HCT116 (cell line): ENCODE measurements around the gene ZBTB7B. TPM values are rescaled to one million over a fixed set of nuclear protein-coding genes. Genes with fewer than 3 reads are reported as not detected.

Experiments
- ATAC-seq: fragments of 200-7000 bp; cut with Tn5 transposase; 2 replicates; pipeline ENCODE4 v1.9.1; 2020; ENCODE audit warnings: mild to moderate bottlenecking, moderate library complexity
- BruUV-seq: library from RNA; stranded (reverse); fragments of 400-500 nt; replicated peaks from 2 replicates; lab custom pipeline; 2021; lab: Mats Ljungman, UMichigan
- CTCF ChIA-PET: fragments of 300-600 bp; sonication (Branson Sonifier 250); formaldehyde crosslinking; loops from one replicate; lab custom pipeline; 2021; ENCODE audit warnings: antibody characterized with exemption; lab: Charles Lee
- POLR2A ChIA-PET: fragments of 300-600, 350-600 bp; sonication (Branson Sonifier 250); formaldehyde crosslinking; loops from one replicate; lab custom pipeline; 2021; ENCODE audit warnings: antibody characterized with exemption; lab: Charles Lee
- RAD21 ChIA-PET, 2 experiments: fragments of 300-600 bp; sonication (Branson Sonifier 250); formaldehyde crosslinking; loops; one replicate each; lab custom pipeline; 2023; ENCODE audit warnings: low total read pairs in 2 of 2; ENCODE audit not compliant: uncharacterized antibody in 2 of 2, unreplicated experiment in 2 of 2, low non-redundant PET in 1 of 2; lab: Charles Lee
- DNase-seq: peaks from one replicate; pipeline ENCODE4 v3.0.0-alpha.2; 2010; ENCODE audit warnings: low read depth, low spot score
- H2AFZ ChIP-seq: fragments of 200-600 bp; shearing (Covaris generic), sonication (generic); 2 replicates; pipeline ENCODE4 v1.6.1; 2017; ENCODE audit warnings: low read depth, mixed run types, mixed read lengths, antibody characterized with exemption, low read length; ENCODE audit not compliant: poor library complexity, severe bottlenecking
- H3K27ac ChIP-seq: 2 replicates; pipeline ENCODE4 v1.5.1; 2012; ENCODE audit warnings: low read depth, low read length
- H3K27me3 ChIP-seq: fragments of 200-600 bp; sonication (generic); 2 replicates; pipeline ENCODE4 v1.6.1; 2016; ENCODE audit warnings: mixed run types, low read length, mixed read lengths; ENCODE audit not compliant: insufficient read depth
- H3K36me3 ChIP-seq, 2 experiments: fragments of 200-500 bp in 1 of 2; fragments of 200-600 bp in 1 of 2; sonication (Bioruptor generic) in 1 of 2; sonication (generic) in 1 of 2; 2 replicates each; pipeline versions ENCODE4 v1.5.1 to v1.6.1; 2014 to 2016; ENCODE audit warnings: low read length in 2 of 2, inconsistent platforms in 1 of 2, mixed read lengths in 1 of 2, mixed run types in 1 of 2; ENCODE audit not compliant: insufficient read depth in 2 of 2, control insufficient read depth in 1 of 2
- H3K4me1 ChIP-seq, 2 experiments: fragments of 200-600 bp in 1 of 2; sonication (generic) in 1 of 2; 2 replicates each; pipeline versions ENCODE4 v1.5.1 to v1.6.1; 2012 to 2017; ENCODE audit warnings: low read length in 2 of 2, inconsistent platforms in 1 of 2, mild to moderate bottlenecking in 1 of 2, mixed read lengths in 1 of 2, mixed run types in 1 of 2, moderate library complexity in 1 of 2; ENCODE audit not compliant: insufficient read depth in 2 of 2, control insufficient read depth in 1 of 2
- H3K4me2 ChIP-seq: fragments of 200-600 bp; sonication (generic); 2 replicates; pipeline ENCODE4 v1.6.1; 2017; ENCODE audit warnings: mixed run types, low read length, mixed read lengths
- H3K4me3 ChIP-seq, 2 experiments: fragments of 200-600 bp in 1 of 2; sonication (generic) in 1 of 2; replicated peaks in 1 of 2; 2 replicates each; pipeline ENCODE4 v1.5.1; 2011 to 2016; ENCODE audit warnings: low read length in 2 of 2, control low read depth in 1 of 2, low read depth in 1 of 2, mild to moderate bottlenecking in 1 of 2, mixed read lengths in 1 of 2, mixed run types in 1 of 2
- H3K79me2 ChIP-seq: fragments of 200-600 bp; sonication (generic); 2 replicates; pipeline ENCODE4 v1.6.1; 2017; ENCODE audit warnings: mild to moderate bottlenecking, mixed run types, low read length, moderate library complexity, mixed read lengths; ENCODE audit not compliant: insufficient read depth
- H3K9ac ChIP-seq: fragments of 200-600 bp; sonication (generic); 2 replicates; pipeline ENCODE4 v1.6.1; 2016; ENCODE audit warnings: low read length, mixed read lengths
- H3K9me2 ChIP-seq: fragments of 200-600 bp; sonication (generic), shearing (Covaris generic); 2 replicates; pipeline ENCODE4 v1.6.1; 2017; ENCODE audit warnings: mixed run types, mild to moderate bottlenecking, moderate library complexity; ENCODE audit not compliant: insufficient read depth
- H3K9me3 ChIP-seq, 2 experiments: fragments of 200-500 bp in 1 of 2; fragments of 200-600 bp in 1 of 2; sonication (Bioruptor generic) in 1 of 2; sonication (generic) in 1 of 2; 2 replicates each; pipeline ENCODE4 v1.6.1; 2014 to 2017; ENCODE audit warnings: low read length in 2 of 2, mixed read lengths in 2 of 2, inconsistent platforms in 1 of 2, low read depth in 1 of 2, mild to moderate bottlenecking in 1 of 2, mixed run types in 1 of 2, moderate library complexity in 1 of 2; ENCODE audit not compliant: control insufficient read depth in 1 of 2, insufficient read depth in 1 of 2
- H4K20me1 ChIP-seq: fragments of 200-600 bp; sonication (generic), shearing (Covaris generic); 2 replicates; pipeline ENCODE4 v1.6.1; 2017; ENCODE audit warnings: mixed run types, mild to moderate bottlenecking, moderate library complexity; ENCODE audit not compliant: insufficient read depth
- CEBPB ChIP-seq: IDR thresholded peaks from 2 replicates; pipeline ENCODE4 v1.6.1; 2012; ENCODE audit warnings: low read depth
- EZH2phosphoT487 ChIP-seq: fragments of 200-600 bp; IDR thresholded peaks from 2 replicates; pipeline ENCODE4 v1.6.1; 2018; ENCODE audit warnings: antibody characterized with exemption, borderline replicate concordance
- JUND ChIP-seq: IDR thresholded peaks from 2 replicates; pipeline ENCODE4 v1.6.1; 2012
- POLR2A ChIP-seq: IDR thresholded peaks from 2 replicates; pipeline ENCODE4 v1.7.0; 2011; ENCODE audit warnings: borderline replicate concordance; ENCODE audit not compliant: insufficient read depth, insufficient read length; ENCODE audit errors: extremely low read depth
- SIN3A ChIP-seq: IDR thresholded peaks from 2 replicates; pipeline ENCODE4 v1.6.1; 2012; ENCODE audit warnings: low read depth
- SP1 ChIP-seq: IDR thresholded peaks from 2 replicates; pipeline ENCODE4 v1.6.1; 2012; ENCODE audit warnings: low read depth
- YY1 ChIP-seq: IDR thresholded peaks from 2 replicates; pipeline ENCODE4 v1.6.1; 2011; ENCODE audit warnings: low read length, low read depth, moderate library complexity, mild to moderate bottlenecking; ENCODE audit not compliant: insufficient replicate concordance; ENCODE audit errors: extremely low read depth
- ZFX ChIP-seq: fragments of 450-650 bp; IDR thresholded peaks from 2 replicates; pipeline ENCODE4 v1.6.1; 2017
- intact Hi-C: fragments of 100-400 bp; cut with micrococcal nuclease; formaldehyde crosslinking; loops from 2 replicates; pipeline ENCODE4 v1.10.0; 2022
- total RNA-seq: library from RNA; stranded (reverse); gene quantifications from one replicate; pipeline ENCODE4 v1.2.1, GENCODE V29; 2021; ENCODE audit not compliant: unreplicated experiment
- TF ChIP-seq, protein P1 (sequence below): IDR thresholded peaks from 2 replicates; pipeline ENCODE4 v1.6.1; 2012; ENCODE audit warnings: low read depth
- TF ChIP-seq, protein P2 (sequence below): IDR thresholded peaks from 2 replicates; pipeline ENCODE4 v1.6.1; 2012

Gene ZBTB7B
- total RNA-seq, 1 experiment from 2014 or later: 57.0 TPM

DNA sequence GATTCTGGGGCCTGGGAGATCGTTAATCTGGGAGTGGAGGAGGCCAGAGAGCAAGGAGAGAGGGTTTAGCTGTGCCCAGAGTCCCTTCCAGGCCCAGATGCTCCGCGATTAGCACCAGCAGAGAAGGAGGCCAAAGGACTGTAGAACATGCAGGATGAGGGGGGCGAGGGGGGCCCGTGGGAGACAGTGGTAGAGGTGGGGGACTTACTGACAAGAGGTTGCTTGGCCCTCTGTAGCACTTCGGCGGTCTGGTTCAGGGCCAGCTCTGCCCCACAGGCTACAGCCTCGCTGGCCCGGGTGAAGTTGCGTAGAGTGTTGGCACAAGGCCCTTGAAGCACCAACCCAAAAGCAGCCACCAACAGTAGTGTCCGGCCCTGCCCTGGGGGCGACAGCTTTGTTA is 30.3 kb downstream of the ZBTB7B start:
- Histone ChIP-seq H4K20me1 (no peaks in the 10 kb centered on the region), H3K4me3 (no peak overlapping the region), H3K79me2 (no peaks in the 10 kb centered on the region), H3K9ac (no peak overlapping the region), H3K9me3 (no peaks in the 10 kb centered on the region), H2AFZ (no peak overlapping the region), H3K4me2 (no peak overlapping the region), H3K36me3 (no peaks in the 10 kb centered on the region), H3K4me1 (peaks cover 0 to under 1% of the 10 kb centered on the region in 2 experiments; a peak in 1 of 4 replicates), H3K27me3 (no peaks in the 10 kb centered on the region), H3K27ac (no peak overlapping the region), H3K9me2 (no peaks in the 10 kb centered on the region)
- RAD21 ChIA-PET: no interaction called here
- BruUV-seq: no TSS peak
- CTCF ChIA-PET: no interaction called here
- ATAC-seq (no peak), DNase-seq (no peak)
- intact Hi-C loops: no loop called here
- POLR2A ChIA-PET: no interaction called here
- TF ChIP-seq POLR2A (no peak), ZFX (no peak), EZH2phosphoT487 (no peak), YY1 (no peak), SP1 (no peak), SIN3A (no peak), JUND (no peak), CEBPB (no peak)
- TF ChIP-seq, protein P1, sequence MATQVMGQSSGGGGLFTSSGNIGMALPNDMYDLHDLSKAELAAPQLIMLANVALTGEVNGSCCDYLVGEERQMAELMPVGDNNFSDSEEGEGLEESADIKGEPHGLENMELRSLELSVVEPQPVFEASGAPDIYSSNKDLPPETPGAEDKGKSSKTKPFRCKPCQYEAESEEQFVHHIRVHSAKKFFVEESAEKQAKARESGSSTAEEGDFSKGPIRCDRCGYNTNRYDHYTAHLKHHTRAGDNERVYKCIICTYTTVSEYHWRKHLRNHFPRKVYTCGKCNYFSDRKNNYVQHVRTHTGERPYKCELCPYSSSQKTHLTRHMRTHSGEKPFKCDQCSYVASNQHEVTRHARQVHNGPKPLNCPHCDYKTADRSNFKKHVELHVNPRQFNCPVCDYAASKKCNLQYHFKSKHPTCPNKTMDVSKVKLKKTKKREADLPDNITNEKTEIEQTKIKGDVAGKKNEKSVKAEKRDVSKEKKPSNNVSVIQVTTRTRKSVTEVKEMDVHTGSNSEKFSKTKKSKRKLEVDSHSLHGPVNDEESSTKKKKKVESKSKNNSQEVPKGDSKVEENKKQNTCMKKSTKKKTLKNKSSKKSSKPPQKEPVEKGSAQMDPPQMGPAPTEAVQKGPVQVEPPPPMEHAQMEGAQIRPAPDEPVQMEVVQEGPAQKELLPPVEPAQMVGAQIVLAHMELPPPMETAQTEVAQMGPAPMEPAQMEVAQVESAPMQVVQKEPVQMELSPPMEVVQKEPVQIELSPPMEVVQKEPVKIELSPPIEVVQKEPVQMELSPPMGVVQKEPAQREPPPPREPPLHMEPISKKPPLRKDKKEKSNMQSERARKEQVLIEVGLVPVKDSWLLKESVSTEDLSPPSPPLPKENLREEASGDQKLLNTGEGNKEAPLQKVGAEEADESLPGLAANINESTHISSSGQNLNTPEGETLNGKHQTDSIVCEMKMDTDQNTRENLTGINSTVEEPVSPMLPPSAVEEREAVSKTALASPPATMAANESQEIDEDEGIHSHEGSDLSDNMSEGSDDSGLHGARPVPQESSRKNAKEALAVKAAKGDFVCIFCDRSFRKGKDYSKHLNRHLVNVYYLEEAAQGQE: no peak
- TF ChIP-seq, protein P2, sequence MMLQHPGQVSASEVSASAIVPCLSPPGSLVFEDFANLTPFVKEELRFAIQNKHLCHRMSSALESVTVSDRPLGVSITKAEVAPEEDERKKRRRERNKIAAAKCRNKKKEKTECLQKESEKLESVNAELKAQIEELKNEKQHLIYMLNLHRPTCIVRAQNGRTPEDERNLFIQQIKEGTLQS: no peak
